WERI-Rb-1 (cell line): ENCODE measurements around the gene GRPEL1.
"Not testable (repeated sequence)": the region's sequence is repeated elsewhere in the genome, so short reads cannot be mapped to it uniquely, and the experiment has no call there.

Experiments
- DNase-seq: peaks from one replicate; pipeline ENCODE4 v3.0.0-alpha.2; 2020
- H3K27ac ChIP-seq: fragments of 250-450 bp; sonication (Bioruptor Pico); 2 replicates; pipeline ENCODE4 v1.5.1; 2020; ENCODE audit warnings: mild to moderate bottlenecking, moderate library complexity
- H3K27me3 ChIP-seq: fragments of 250-450 bp; sonication (Bioruptor Pico); 2 replicates; pipeline ENCODE4 v1.5.1; 2021; ENCODE audit warnings: mild to moderate bottlenecking, low read depth, moderate library complexity; ENCODE audit not compliant: insufficient read depth, severe bottlenecking
- H3K36me3 ChIP-seq: fragments of 250-450 bp; sonication (Bioruptor Pico); 2 replicates; pipeline ENCODE4 v1.5.1; 2020; ENCODE audit warnings: mild to moderate bottlenecking, moderate library complexity
- H3K4me3 ChIP-seq: 2 replicates; pipeline ENCODE4 v1.5.1; 2011; ENCODE audit warnings: low read depth, mild to moderate bottlenecking, control low read depth, low read length
- H3K9me3 ChIP-seq: fragments of 250-450 bp; sonication (Bioruptor Pico); 2 replicates; pipeline ENCODE4 v1.5.1; 2021; ENCODE audit warnings: mild to moderate bottlenecking, moderate library complexity; ENCODE audit not compliant: severe bottlenecking
- TF ChIP-seq, protein P1 (sequence below): IDR thresholded peaks from 2 replicates; pipeline ENCODE4 v1.5.1; 2011; ENCODE audit warnings: low read depth, mild to moderate bottlenecking, control low read depth, inconsistent platforms, low read length

The GRPEL1 gene

GRCh38 chr4:7104366-7105031 lies 36.6 kb upstream of the GRPEL1 start:
- Histone ChIP-seq H3K4me3 (no peak overlapping the region), H3K27ac (no peak overlapping the region), H3K36me3 (no peaks in the 10 kb centered on the region), H3K27me3 (no peaks in the 10 kb centered on the region), H3K9me3 (no peaks in the 10 kb centered on the region)
- DNase-seq: no peak
- TF ChIP-seq, protein P1, sequence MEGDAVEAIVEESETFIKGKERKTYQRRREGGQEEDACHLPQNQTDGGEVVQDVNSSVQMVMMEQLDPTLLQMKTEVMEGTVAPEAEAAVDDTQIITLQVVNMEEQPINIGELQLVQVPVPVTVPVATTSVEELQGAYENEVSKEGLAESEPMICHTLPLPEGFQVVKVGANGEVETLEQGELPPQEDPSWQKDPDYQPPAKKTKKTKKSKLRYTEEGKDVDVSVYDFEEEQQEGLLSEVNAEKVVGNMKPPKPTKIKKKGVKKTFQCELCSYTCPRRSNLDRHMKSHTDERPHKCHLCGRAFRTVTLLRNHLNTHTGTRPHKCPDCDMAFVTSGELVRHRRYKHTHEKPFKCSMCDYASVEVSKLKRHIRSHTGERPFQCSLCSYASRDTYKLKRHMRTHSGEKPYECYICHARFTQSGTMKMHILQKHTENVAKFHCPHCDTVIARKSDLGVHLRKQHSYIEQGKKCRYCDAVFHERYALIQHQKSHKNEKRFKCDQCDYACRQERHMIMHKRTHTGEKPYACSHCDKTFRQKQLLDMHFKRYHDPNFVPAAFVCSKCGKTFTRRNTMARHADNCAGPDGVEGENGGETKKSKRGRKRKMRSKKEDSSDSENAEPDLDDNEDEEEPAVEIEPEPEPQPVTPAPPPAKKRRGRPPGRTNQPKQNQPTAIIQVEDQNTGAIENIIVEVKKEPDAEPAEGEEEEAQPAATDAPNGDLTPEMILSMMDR: no peak

DNA sequence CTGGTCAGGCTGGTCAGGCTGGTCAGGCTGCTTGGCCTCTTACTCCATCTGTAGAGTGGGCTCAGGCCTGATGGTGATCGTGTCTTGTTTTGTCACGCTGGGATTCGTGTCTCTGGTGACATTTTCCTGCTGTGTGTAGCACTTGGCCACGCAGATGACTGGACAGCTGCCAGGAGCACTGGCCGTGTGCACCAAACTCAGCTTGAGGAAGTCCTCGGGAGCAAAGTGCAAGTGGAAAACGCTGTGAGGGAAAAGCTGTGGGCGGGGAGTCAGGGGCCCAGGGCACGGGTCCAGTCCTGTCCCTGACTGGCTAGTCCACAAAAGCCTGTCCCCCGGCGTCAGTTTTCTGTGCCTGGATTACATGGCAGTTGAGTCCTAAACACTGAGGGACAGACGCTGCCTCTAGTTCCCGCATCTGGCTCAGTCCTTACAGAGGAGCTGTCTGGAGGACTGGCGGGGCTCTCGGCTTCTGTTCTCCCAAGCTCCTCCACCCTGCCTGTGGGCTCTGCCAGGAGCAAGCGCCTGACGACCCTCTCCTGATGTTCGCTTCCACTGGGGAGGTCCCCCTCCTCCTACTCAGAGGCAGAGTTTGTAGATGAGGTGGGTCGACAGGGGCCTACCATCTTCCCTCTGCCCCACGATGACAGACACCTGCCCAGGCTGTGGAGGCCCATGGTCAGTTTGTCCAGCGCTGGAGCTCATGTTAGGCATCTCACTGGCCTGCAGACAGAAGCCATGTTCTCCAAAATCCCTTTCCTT lies 35.9 kb upstream of the GRPEL1 start:
- Histone ChIP-seq H3K9me3 (no peaks in the 10 kb centered on the region), H3K27me3 (no peaks in the 10 kb centered on the region), H3K36me3 (no peaks in the 10 kb centered on the region), H3K4me3 (peak overlapping the region; percentile 86), H3K27ac (no peak overlapping the region; the same call in 1 of the 2 replicates)
- TF ChIP-seq, protein P1: no peak
- peak; percentile 58 for DNase-seq

DNA sequence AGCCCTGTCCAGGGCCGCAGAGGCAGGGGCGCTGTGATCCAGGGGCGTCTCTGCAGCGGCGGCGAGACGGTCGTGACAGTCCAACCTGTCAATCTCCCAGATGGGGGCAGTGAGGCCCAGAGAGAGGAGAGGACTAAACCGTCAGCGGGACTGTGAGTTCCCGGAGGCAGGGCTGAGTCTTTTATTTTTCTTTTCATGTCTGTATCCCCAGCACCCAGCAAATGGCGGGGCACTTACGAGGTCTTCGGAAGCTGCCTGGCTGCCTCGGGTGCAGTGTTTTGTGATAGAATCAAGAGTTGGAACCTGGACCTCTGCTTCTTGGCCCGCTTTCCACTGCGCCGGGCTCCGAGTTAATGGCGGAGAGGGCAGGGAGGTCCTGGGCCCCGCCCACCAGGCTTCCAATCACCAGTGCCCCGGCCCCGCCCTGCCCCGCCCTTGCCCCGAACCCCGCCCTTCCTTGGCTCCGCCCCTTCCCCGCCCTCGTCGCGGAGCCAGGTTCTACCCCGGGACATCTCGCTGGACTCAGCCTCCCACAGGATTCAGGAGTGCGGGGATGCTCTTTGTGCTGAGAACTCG lies 35.3 kb upstream of the GRPEL1 start:
- Histone ChIP-seq H3K9me3 (no peaks in the 10 kb centered on the region), H3K27me3 (no peaks in the 10 kb centered on the region), H3K27ac (peak overlapping the region; percentile 67), H3K4me3 (peak overlapping the region; percentile 86), H3K36me3 (no peaks in the 10 kb centered on the region)
- DNase-seq: peak; percentile 93
- TF ChIP-seq, protein P1: 0 out of 2 replicates have a peak, but pooled peaks have one; percentile 10

DNA sequence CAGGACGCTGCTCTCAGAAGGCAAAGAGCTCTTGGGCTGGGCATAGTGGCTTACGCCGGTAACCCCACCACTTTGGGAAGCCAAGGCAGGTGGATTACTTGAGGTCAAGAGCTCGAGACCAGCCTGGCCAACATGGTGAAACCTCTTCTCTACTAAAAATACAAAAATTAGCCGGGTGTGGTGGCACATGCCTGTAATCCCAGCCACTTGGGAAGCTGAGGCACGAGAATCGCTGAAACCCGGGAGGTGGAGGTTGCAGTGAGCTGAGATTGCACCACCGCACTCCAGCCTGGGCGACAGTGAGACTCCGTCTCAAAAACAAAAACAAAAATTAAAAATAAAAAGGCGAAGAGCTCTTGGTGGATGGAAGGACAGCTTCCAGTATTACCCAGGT lies 34.6 kb upstream of the GRPEL1 start:
- not testable (repeated sequence) for H3K27me3 ChIP-seq, H3K36me3 ChIP-seq, H3K27ac ChIP-seq, DNase-seq, H3K9me3 ChIP-seq
- H3K4me3 ChIP-seq: peak overlapping the region; percentile 86

- H3K27me3 ChIP-seq: no peaks in the 10 kb centered on the region
- DNase-seq: peak; percentile 82
- no peaks in the 10 kb centered on the region for H3K36me3 ChIP-seq
- TF ChIP-seq, protein P1: peak; percentile 94
- H3K4me3 ChIP-seq: no peak overlapping the region; the same call in 1 of the 2 replicates
- H3K9me3 ChIP-seq: no peaks in the 10 kb centered on the region
- no peak overlapping the region for H3K27ac ChIP-seq
Observed at GRCh38 chr4:7101692-7102515, 34.0 kb upstream of the GRPEL1 start.
